Jurkat, Clone E6-1 (cell line): ENCODE data around the gene DYNC1I1.
"Not testable (repeated sequence)": the region's sequence is repeated elsewhere in the genome, so short reads cannot be mapped to it uniquely, and the experiment has no call there.

ENCODE experiments used
- DNase-seq: peaks from one replicate; pipeline ENCODE4 v3.0.0-alpha.2; 2011; ENCODE audit warnings: low read depth, low spot score
- H3K4me3 ChIP-seq: 2 replicates; pipeline ENCODE4 v1.5.1; 2011; ENCODE audit warnings: mild to moderate bottlenecking, low read length, control low read depth, moderate library complexity

DYNC1I1 gene

DNA sequence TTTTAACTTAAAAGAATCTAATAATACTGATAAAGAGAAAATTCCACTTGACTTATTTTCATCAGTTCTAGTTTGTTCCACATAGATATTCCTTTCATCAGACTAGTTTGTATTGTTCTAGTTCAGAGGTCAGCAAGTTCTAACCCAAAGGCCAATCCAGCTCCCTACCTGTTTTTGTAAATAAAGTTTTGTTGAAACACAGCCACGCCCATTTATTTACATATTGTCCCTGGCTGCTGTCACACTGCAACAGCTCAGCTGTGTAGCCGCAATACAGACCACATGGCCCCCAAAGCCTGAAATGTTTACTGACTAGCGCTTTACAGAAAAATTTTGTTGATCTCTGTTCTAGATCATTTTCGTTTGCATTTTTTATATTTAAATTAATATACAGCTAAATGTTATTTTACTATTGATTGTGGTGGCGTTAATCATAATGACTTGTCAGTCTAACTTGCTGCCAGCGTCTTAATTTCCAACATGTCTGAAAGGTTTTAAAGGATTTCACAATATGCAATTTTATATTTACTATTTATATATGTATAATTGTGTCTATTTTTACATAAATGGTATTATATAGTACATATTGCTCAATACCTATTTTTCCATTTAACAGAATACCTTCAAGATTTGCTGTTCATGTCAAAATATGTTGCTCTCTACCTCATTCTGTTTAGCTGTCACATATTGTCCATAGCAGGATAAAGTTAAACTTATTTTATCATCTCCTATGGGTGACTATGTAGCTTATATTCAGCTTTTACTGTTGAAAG is 159.3 kb downstream of the DYNC1I1 start:
- DNase-seq = no peak
- H3K4me3 ChIP-seq = no peak overlapping the region

DNA sequence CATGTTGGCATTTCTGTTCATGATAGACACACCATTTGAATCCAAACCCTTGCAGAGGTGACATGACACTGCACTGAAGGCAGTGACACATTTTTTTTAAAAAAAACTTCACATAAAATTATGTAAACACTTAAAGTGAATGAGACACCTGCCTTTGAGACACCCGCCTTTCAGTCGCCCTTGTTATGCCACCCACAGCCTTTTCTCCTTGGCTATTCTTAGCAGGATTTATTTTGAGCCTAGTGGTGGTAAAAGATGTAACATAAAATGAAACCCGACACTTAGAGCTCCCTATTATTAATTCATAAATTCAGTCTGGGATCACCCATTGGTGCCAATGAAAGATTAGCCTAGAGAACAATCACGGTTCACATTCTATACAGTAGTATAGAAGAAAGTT is 161.3 kb downstream of the DYNC1I1 start:
- H3K4me3 ChIP-seq = no peak overlapping the region
- no peak for DNase-seq

GRCh38 chr7:95944867-95945266 is 172.5 kb downstream of the DYNC1I1 start:
- not testable (repeated sequence) for H3K4me3 ChIP-seq, DNase-seq

DNA sequence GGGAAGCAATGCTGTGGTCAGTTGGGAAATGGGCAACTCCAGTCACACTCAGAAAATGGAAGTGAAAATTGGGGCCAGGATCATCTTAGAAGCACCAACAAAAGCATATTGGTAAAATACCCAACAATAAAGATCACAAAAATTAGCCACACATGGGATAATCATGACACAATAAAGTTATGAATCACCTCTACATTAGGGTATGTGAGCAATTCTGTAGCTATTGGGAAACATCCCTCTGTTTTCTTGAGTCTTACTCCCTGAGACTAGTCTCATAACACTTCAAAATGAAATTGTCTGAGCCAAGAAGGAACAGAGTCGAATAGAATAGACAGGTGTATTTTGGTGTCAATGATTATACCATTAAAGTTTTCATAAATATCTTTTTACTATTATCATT is 178.3 kb downstream of the DYNC1I1 start:
- DNase-seq = no peak
- H3K4me3 ChIP-seq = no peak overlapping the region

DNA sequence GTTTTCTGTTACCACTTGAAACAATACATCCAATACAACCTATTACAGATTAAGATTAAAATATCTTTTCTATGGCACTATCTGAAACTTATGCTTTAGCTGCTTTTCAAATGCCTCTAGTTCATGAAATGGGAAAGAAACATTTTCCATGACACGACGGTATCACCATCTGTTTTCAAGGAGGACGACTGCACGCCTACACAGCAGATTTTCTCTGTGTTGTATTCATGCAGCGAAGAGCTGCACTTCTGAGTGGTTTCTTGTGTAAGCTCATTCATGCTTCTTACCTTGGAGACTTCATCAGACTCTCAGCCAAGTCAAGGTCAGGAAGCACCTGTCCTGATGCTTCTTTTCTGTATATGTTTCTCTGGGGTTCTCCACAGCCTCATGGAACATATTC is 179.2 kb downstream of the DYNC1I1 start:
- H3K4me3 ChIP-seq = no peak overlapping the region
- no peak for DNase-seq

DNA sequence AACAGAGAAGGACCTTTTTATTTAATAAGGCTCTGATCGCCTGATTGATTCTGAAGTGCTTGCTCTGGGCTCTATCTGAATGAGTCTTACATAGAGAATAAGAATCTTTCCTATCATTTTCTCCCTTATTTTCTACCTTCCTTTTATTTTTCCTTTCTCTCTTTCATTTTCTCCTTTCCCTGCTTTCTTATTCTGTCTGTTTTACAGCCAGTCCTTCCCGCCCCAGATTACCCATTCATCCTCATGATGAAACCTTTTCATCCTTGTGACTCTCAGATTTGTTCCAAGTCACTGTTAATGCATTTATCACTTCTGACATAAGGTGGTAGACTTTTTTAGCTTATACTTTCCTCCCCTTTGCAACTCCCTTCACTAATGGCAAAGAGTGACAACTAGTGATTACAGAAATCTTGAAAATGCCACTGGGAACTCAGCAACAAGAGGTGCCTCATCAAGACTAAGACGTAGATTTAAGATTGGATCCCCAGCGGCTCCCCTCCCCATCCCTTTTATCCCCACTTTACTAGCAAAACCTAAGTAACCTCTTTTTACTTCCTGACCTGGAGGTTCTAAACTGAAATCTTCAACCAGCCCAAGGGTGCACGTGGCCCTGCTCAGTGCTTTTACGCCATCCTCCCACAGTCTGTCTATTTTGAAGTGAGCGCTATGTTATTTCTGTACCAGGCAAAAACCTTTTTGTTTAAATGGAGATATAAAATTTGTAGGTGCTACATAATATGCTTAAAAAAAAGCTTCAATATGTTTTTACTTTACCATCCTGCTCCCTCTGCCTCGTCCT is 179.8 kb downstream of the DYNC1I1 start:
- no peak for DNase-seq
- no peak overlapping the region for H3K4me3 ChIP-seq

GRCh38 chr7:95952851-95953250 is 180.5 kb downstream of the DYNC1I1 start:
- no peak overlapping the region for H3K4me3 ChIP-seq
- DNase-seq = no peak

DNA sequence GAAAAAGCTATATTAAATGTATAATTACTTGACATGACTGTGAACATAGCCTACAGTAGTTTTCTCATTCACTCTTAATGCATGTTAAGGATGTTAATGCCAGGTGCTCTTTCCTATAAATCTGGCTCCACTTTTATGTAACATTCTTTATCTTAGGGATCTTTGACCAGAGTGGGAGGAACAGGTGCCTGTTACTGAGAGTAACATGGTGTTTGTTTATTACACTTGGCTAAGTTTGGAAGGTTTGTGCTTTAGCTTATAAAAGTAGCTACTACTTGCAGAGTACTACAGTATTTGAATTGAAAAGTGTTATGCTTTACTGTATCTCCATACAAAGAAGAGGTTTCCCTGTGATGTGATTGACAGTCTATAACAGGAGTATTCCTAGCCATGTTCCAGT is 183.4 kb downstream of the DYNC1I1 start:
- no peak overlapping the region for H3K4me3 ChIP-seq
- no peak for DNase-seq

DNA sequence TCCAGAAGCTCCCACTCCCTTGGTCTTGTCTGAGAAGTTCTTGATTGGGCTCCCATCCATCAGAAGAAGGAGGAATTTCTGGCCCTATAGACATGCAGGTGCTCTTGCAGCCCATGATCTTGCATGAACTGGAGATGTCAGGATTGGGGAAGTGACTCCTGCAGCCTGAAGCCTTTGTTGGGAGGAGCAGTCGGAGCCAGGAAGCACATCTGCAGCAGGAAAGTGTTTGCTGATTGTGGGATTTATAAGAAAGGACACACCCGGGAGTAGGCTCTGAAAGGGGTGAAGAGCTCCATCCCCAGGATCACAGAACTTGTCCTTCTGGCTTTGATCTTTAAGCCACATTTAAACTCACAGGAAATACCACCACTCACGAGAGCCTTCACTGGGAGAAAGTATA is 185.2 kb downstream of the DYNC1I1 start:
- no peak for DNase-seq
- no peak overlapping the region for H3K4me3 ChIP-seq

DNA sequence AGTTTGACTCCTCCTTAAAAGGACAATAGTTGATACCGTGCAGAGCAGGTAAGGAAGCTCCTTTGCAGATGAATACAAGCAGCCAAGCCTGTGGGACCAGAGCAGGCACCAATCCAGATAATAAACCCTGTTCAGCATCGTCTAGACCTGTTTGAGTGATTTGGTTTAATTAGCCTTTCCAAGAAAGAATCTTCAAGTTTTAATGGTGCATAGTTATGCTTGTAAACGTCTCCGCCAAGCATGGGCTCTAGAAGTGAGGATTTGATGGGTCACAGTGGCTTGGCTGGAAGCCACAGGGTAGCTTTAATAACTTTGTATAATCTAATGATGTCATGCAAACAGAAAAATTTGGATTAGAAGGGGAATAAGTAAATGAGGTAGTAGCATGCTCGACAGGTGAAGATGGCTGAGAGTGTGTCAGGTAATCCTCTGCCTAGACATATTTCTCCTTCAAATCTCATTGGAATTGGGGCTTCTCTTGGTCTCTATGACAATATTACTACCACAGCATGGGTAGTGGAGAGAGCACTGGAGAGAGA is 188.4 kb downstream of the DYNC1I1 start:
- no peak for DNase-seq
- no peak overlapping the region for H3K4me3 ChIP-seq

- no peak for DNase-seq
- H3K4me3 ChIP-seq = no peak overlapping the region
Measured at GRCh38 chr7:95963446-95963990, 191.2 kb downstream of the DYNC1I1 start.

GRCh38 chr7:95971716-95972115 is 199.4 kb downstream of the DYNC1I1 start:
- DNase-seq = no peak
- H3K4me3 ChIP-seq = no peak overlapping the region

DNA sequence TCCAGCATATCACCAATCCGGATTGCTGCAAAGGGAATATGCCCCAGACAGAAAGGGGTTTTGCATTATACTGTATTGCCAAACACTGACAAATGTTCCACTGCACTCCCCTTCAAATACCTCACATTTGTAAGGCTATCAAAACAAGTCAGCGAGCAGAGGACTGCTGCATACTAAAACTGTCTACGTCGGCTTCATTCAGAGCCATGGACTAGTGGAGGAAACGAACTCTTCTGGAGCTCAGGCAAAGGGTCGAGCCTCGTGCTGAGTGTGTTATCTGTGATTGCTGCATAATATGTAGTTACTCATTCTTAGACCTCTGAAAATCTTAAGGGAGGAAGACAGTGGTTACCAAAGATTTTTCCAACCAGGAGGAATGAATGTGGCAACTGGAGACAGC is 200.2 kb downstream of the DYNC1I1 start:
- no peak for DNase-seq
- H3K4me3 ChIP-seq = no peak overlapping the region

DNA sequence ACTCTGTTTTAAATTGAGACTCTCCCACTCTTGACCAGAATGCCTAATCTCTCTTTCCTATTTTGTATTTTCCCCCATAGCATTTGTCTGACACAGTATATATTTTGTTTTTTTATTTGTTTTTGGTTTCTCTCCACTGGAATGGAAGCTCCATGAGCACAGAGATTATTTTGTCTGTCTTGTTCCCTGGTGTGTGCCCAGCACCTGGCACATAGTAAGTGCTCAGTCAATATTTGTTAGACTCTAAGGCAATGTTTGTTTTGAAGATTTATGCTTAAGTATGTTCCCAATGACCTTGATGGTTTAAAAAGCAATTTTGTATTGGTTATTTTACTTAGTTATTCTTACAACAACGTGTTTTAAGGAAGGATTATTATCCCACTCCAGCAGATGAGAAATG is 201.8 kb downstream of the DYNC1I1 start:
- DNase-seq = no peak
- H3K4me3 ChIP-seq = no peak overlapping the region

- no peak overlapping the region for H3K4me3 ChIP-seq
- no peak for DNase-seq
Measured at GRCh38 chr7:95976369-95977060, 204.2 kb downstream of the DYNC1I1 start.

DNA sequence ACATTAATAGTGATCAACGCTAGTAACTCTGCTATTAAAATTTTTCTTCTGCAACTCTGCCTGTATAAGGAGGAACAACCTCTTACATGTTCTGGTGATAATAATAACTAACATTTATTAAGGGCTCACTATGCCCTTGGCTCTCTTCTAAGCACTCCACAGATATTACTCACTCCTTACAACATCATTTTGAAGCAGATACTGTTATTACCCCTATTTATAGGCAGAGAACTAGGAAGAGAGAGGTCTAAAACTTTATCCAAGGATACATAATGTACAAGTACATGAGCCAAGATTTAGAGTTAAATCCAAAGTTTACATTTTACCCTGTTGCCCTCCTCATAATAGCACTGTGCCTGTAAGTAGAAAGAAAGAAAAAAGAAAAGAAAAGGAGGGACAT is 205.6 kb downstream of the DYNC1I1 start:
- DNase-seq = no peak
- H3K4me3 ChIP-seq = no peak overlapping the region

DNA sequence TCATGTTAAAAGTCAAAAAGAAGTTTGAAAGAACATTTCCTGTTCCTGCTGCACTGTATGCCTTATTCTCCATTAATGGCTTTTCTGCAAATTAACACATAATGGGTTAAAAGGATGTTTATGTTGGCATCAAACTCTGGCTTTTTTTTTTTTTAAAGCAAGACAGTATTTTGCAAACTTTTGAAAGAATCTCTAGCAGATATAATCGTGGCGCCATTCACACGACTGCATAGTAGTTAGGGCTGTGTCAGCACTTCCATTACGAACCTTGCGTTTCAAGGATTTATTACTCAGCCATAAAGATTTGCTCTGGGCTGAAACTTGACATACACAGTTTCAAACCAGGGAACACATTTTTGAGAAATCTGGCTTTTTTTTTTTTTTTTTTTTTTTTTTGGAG is 207.8 kb downstream of the DYNC1I1 start:
- no peak overlapping the region for H3K4me3 ChIP-seq
- DNase-seq = no peak

DNA sequence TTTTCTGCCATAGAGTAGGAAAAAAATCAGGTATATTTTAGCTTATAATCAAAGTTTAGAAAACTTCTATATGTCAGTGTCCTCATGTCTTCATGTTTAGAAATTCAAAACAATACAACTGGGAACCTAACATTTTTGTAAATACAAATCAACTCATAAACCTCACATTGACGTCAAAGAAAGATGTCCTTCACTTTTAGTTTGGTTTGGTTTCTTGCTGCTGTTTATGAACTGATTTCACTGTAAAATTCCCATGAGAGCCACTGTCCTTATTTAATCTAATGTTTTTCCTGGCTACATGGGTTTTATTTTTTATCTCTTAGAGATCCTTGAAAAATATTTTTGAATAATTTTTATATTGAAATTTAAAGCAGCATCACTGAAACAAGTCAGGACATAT is 208.4 kb downstream of the DYNC1I1 start:
- DNase-seq = no peak
- H3K4me3 ChIP-seq = no peak overlapping the region

- DNase-seq = no peak
Measured at GRCh38 chr7:95986178-95986764, 213.9 kb downstream of the DYNC1I1 start.

More at GRCh38 chr7:95986178-95986764, 213.9 kb downstream of the DYNC1I1 start:
- no peak overlapping the region for H3K4me3 ChIP-seq
